HUES64 (cell line): Measurements from ENCODE around the gene SLC13A3.

Source experiments
- H3K27ac ChIP-seq: 2 replicates; pipeline ENCODE4 v1.7.0; 2013; ENCODE audit warnings: low read depth, low read length, inconsistent platforms
- H3K27me3 ChIP-seq: 2 replicates; pipeline ENCODE4 v1.6.1; 2013; ENCODE audit warnings: mild to moderate bottlenecking, low read length; ENCODE audit not compliant: insufficient read depth
- H3K36me3 ChIP-seq: 2 replicates; pipeline ENCODE4 v1.6.1; 2013; ENCODE audit warnings: mild to moderate bottlenecking, low read length; ENCODE audit not compliant: insufficient read depth
- H3K4me1 ChIP-seq: 2 replicates; pipeline ENCODE4 v1.6.1; 2013; ENCODE audit warnings: mild to moderate bottlenecking, low read length, moderate library complexity; ENCODE audit not compliant: insufficient read depth
- H3K4me3 ChIP-seq: 2 replicates; pipeline ENCODE4 v1.5.1; 2013; ENCODE audit warnings: mild to moderate bottlenecking, low read length, moderate library complexity
- H3K9ac ChIP-seq: 2 replicates; pipeline ENCODE4 v1.6.1; 2013; ENCODE audit warnings: mild to moderate bottlenecking, low read depth, low read length
- H3K9me3 ChIP-seq: 2 replicates; pipeline ENCODE4 v1.6.1; 2013; ENCODE audit warnings: low read depth, low read length; ENCODE audit not compliant: insufficient read depth
- WGBS: fragments of 150-250, 120-280 bp; methylation state at CpG from one replicate; pipeline ENCODE4 v1.1.7; 2013; ENCODE audit warnings: missing lambda C conversion rate; 5-methylcytosine and 5-hydroxymethylcytosine counted together

Gene SLC13A3

GRCh38 chr20:46512943-46513844 lies 138.1 kb downstream of the SLC13A3 start, which contains the start of gene ZNF334:
TSS of gene ZNF334 (minus strand) at chr20:46513559. CDS start at chr20:46512102, 1,457 bp downstream.
- H3K9me3 ChIP-seq, result no peaks in the 10 kb centered on the region; the same call in 1 of the 2 replicates
- H3K4me3 ChIP-seq, result peak within 1 kb of the TSS; percentile 84
- no peaks in the 10 kb centered on the region; the same call in 1 of the 2 replicates for H3K27me3 ChIP-seq
- peak within 1 kb of the TSS; percentile 87 for H3K9ac ChIP-seq
- peak within 1 kb of the TSS; percentile 66 for H3K27ac ChIP-seq
- peaks cover 10% of the 10 kb centered on the region for H3K4me1 ChIP-seq
- peaks cover 28% of the 10 kb centered on the region for H3K36me3 ChIP-seq
- 3% methylated on average over 48 of the region's 49 CpGs for WGBS

GRCh38 chr20:46509523-46509922 lies 141.7 kb downstream of the SLC13A3 start:
- Histone ChIP-seq H3K9ac (no peak overlapping the region), H3K4me1 (peaks cover 10% of the 10 kb centered on the region), H3K4me3 (no peak overlapping the region), H3K27me3 (no peaks in the 10 kb centered on the region), H3K9me3 (peaks cover 26% of the 10 kb centered on the region), H3K36me3 (peaks cover 48% of the 10 kb centered on the region), H3K27ac (no peak overlapping the region)
- 98% methylated on average over 2 of the region's 2 CpGs for WGBS
